NCI-H2029 treated with DMSO at 0.1 percent for 48 hours (cell line): Measurements from ENCODE around the gene CFAP161.
"Not testable (repeated sequence)": the region's sequence is repeated elsewhere in the genome, so short reads cannot be mapped to it uniquely, and the experiment has no call there.

ENCODE experiments used
- DNase-seq: peaks from one replicate; lab custom pipeline; 2025; lab: John Stamatoyannopoulos, UW

The CFAP161 gene

GRCh38 chr15:81107889-81108288 is 26.2 kb upstream of the CFAP161 start:
- DNase-seq = no peak

- no peak for DNase-seq
These were observed 25.6 kb upstream of the CFAP161 start for GRCh38 chr15:81108427-81108826.

- DNase-seq = no peak
These were observed 23.1 kb upstream of the CFAP161 start for GRCh38 chr15:81111018-81111417.

GRCh38 chr15:81111510-81112470 is 22.3 kb upstream of the CFAP161 start:
- no peak for DNase-seq

- DNase-seq = no peak
These were observed 20.8 kb upstream of the CFAP161 start for GRCh38 chr15:81113204-81113657.

- no peak for DNase-seq
These were observed 20.2 kb upstream of the CFAP161 start for GRCh38 chr15:81113861-81114291.

- no peak for DNase-seq
These were observed 18.8 kb upstream of the CFAP161 start for GRCh38 chr15:81115054-81115939.

- no peak for DNase-seq
These were observed 16.9 kb upstream of the CFAP161 start for GRCh38 chr15:81117136-81117535.

GRCh38 chr15:81117581-81117980 is 16.5 kb upstream of the CFAP161 start:
- DNase-seq = no peak

GRCh38 chr15:81118361-81118760 is 15.7 kb upstream of the CFAP161 start:
- DNase-seq = no peak

GRCh38 chr15:81120069-81120468 is 14.0 kb upstream of the CFAP161 start:
- no peak for DNase-seq

GRCh38 chr15:81126892-81127291 is 7.2 kb upstream of the CFAP161 start:
- DNase-seq = no peak

- DNase-seq = not testable (repeated sequence)
These were observed 7.4 kb downstream of the CFAP161 start for GRCh38 chr15:81141478-81141877.

GRCh38 chr15:81146006-81146405 is 11.9 kb downstream of the CFAP161 start:
- DNase-seq = no peak

- no peak for DNase-seq
These were observed 12.4 kb downstream of the CFAP161 start for GRCh38 chr15:81146466-81146865.

- DNase-seq = no peak
These were observed 17.3 kb downstream of the CFAP161 start for GRCh38 chr15:81151389-81151788.

GRCh38 chr15:81152339-81152738 is 18.3 kb downstream of the CFAP161 start:
- no peak for DNase-seq

GRCh38 chr15:81152799-81153198 is 18.7 kb downstream of the CFAP161 start:
- no peak for DNase-seq

GRCh38 chr15:81155375-81156218 is 21.5 kb downstream of the CFAP161 start:
- no peak for DNase-seq

GRCh38 chr15:81156324-81156723 is 22.3 kb downstream of the CFAP161 start:
- no peak for DNase-seq

GRCh38 chr15:81157195-81157938 is 23.3 kb downstream of the CFAP161 start:
- no peak for DNase-seq
